ENCODE measurements around the gene SCG5. TPM values are rescaled to one million over a fixed set of nuclear protein-coding genes. Genes with fewer than 3 reads are reported as not detected.
A peak's percentile ranks its signal among the peaks of the same experiment; 100 is the strongest.

The SCG5 gene
- total RNA-seq, 4 donors from 2014 or later = 2.7 to 11.8 (median 8.3) TPM

GRCh38 chr15:32723171-32723948 lies 81.8 kb downstream of the SCG5 start:
- Histone ChIP-seq H3K9me3 (no peaks in the 10 kb centered on the region), H3K27ac (no peak overlapping the region), H3K27me3 (no peaks in the 10 kb centered on the region), H3K4me3 (replicated peaks in 1 of 3) (no peak overlapping the region), H3K36me3 (no peaks in the 10 kb centered on the region), H3K4me1 (peaks cover 11 to 12% of the 10 kb centered on the region in 2 donors)
- no peak for DNase-seq
- TF ChIP-seq CTCF (IDR thresholded peaks at IDR 0.05) (no peak), POLR2A (IDR thresholded peaks at IDR 0.05) (no peak)
- intact Hi-C loops (cut with DNase I) = no loop called here
- WGBS, 2 donors = 83 to 88% methylated on average over 2 of the region's 2 CpGs

DNA sequence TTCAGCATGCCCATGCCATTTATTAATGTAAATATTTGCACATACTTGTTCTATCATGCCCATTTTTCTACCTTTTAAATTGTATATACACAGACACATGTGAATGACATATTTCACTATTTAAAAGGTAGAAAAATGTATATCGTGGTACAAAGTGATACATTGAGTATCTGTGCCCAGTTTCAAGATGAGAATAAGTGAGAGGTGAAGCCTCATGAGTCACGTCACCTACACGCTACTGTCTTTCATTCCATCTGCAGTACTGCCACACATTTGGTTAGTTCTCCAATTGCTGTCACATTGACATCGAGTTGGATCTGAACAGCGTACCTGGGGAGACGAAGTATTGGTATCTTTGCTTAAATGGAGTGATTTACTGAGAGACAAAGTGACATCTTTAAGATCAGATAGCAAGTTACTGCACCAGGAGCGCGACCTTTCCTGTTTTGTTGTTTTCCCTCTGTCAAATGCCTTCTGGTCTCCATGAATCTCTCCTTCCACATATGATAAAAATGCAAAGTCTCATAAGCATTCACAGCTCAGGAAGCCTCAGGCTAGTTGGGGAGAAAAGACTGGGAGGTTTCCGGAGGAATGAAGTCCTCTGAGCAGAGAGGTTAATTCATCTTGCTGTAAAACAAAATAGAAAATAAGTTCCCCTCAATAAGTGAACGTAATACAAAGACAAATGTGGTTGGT lies 88.3 kb downstream of the SCG5 start:
- Histone ChIP-seq H3K36me3 (no peaks in the 10 kb centered on the region), H3K27me3 (no peaks in the 10 kb centered on the region), H3K4me3 (replicated peaks in 1 of 3) (no peak overlapping the region), H3K27ac (no peak overlapping the region), H3K9me3 (no peaks in the 10 kb centered on the region), H3K4me1 (peaks cover 2 to 5% of the 10 kb centered on the region in 2 donors)
- WGBS, 2 donors = 86 to 92% methylated on average over 10 of the region's 10 CpGs
- DNase-seq = no peak
- intact Hi-C loops (cut with DNase I) = no loop called here
- TF ChIP-seq POLR2A (IDR thresholded peaks at IDR 0.05) (no peak), CTCF (IDR thresholded peaks at IDR 0.05) (no peak)

DNA sequence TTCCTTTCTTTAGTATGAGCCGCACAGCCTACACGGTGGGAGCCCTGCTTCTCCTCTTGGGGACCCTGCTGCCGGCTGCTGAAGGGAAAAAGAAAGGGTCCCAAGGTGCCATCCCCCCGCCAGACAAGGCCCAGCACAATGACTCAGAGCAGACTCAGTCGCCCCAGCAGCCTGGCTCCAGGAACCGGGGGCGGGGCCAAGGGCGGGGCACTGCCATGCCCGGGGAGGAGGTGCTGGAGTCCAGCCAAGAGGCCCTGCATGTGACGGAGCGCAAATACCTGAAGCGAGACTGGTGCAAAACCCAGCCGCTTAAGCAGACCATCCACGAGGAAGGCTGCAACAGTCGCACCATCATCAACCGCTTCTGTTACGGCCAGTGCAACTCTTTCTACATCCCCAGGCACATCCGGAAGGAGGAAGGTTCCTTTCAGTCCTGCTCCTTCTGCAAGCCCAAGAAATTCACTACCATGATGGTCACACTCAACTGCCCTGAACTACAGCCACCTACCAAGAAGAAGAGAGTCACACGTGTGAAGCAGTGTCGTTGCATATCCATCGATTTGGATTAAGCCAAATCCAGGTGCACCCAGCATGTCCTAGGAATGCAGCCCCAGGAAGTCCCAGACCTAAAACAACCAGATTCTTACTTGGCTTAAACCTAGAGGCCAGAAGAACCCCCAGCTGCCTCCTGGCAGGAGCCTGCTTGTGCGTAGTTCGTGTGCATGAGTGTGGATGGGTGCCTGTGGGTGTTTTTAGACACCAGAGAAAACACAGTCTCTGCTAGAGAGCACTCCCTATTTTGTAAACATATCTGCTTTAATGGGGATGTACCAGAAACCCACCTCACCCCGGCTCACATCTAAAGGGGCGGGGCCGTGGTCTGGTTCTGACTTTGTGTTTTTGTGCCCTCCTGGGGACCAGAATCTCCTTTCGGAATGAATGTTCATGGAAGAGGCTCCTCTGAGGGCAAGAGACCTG lies 89.5 kb downstream of the SCG5 start:
- H3K4me3 ChIP-seq (replicated peaks in 1 of 3) = no peak overlapping the region
- no peaks in the 10 kb centered on the region for H3K27me3 ChIP-seq
- H3K4me1 ChIP-seq = peaks cover 2 to 5% of the 10 kb centered on the region in 2 donors
- peak; percentile 93 to 95 for DNase-seq
- no peaks in the 10 kb centered on the region for H3K9me3 ChIP-seq
- H3K36me3 ChIP-seq = no peaks in the 10 kb centered on the region
- no peak overlapping the region for H3K27ac ChIP-seq
- intact Hi-C loops (cut with DNase I) = no loop called here
- 50 to 52% methylated on average over 25 to 26 of the region's 27 CpGs for WGBS, 2 donors
- TF ChIP-seq CTCF (IDR thresholded peaks at IDR 0.05) (no peak), POLR2A (IDR thresholded peaks at IDR 0.05) (no peak)

DNA sequence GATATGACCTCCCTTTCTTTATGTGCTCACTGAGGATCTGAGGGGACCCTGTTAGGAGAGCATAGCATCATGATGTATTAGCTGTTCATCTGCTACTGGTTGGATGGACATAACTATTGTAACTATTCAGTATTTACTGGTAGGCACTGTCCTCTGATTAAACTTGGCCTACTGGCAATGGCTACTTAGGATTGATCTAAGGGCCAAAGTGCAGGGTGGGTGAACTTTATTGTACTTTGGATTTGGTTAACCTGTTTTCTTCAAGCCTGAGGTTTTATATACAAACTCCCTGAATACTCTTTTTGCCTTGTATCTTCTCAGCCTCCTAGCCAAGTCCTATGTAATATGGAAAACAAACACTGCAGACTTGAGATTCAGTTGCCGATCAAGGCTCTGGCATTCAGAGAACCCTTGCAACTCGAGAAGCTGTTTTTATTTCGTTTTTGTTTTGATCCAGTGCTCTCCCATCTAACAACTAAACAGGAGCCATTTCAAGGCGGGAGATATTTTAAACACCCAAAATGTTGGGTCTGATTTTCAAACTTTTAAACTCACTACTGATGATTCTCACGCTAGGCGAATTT lies 91.2 kb downstream of the SCG5 start:
- TF ChIP-seq POLR2A (IDR thresholded peaks at IDR 0.05) (no peak), CTCF (IDR thresholded peaks at IDR 0.05) (no peak)
- Histone ChIP-seq H3K9me3 (no peaks in the 10 kb centered on the region), H3K27ac (peak overlapping the region in 1 of 3 donors; percentile 16), H3K4me3 (replicated peaks in 1 of 3) (no peak overlapping the region), H3K36me3 (no peaks in the 10 kb centered on the region), H3K27me3 (no peaks in the 10 kb centered on the region), H3K4me1 (peaks cover 2 to 5% of the 10 kb centered on the region in 2 donors)
- DNase-seq = no peak
- intact Hi-C loops (cut with DNase I) = no loop called here
- WGBS, 2 donors = 51 to 59% methylated on average over 6 of the region's 6 CpGs

Data from thyroid gland (tissue), 4 donors.